ENCODE results near the gene KANK2. TPM values are rescaled to one million over a fixed set of nuclear protein-coding genes. Genes with fewer than 3 reads are reported as not detected.

KANK2 gene
- total and polyA plus RNA-seq, 2 of the 13 experiments (the other 11 are each of a cell fraction or from before 2014, with no cell fraction given) = 5.7 to 12.9 TPM

- peak; percentile 44; the same call in 1 of the 2 replicates for TF ChIP-seq ATF7 (IDR thresholded peaks at IDR 0.05)
- TF ChIP-seq ATF7 (CRISPR knock-in tag; IDR thresholded peaks at IDR 0.05) = peak; percentile 89; the same call in 1 of the 2 replicates
- no peak for TF ChIP-seq HES4 (CRISPR knock-in tag; IDR thresholded peaks at IDR 0.05; ENCODE audit: borderline replicate concordance)
- TF ChIP-seq, protein P1, sequence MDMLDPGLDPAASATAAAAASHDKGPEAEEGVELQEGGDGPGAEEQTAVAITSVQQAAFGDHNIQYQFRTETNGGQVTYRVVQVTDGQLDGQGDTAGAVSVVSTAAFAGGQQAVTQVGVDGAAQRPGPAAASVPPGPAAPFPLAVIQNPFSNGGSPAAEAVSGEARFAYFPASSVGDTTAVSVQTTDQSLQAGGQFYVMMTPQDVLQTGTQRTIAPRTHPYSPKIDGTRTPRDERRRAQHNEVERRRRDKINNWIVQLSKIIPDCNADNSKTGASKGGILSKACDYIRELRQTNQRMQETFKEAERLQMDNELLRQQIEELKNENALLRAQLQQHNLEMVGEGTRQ (IDR thresholded peaks at IDR 0.05; ENCODE audit: low read depth, low read length) = no peak
- TF ChIP-seq, protein P1 (CRISPR knock-in tag; IDR thresholded peaks at IDR 0.05; ENCODE audit: borderline replicate concordance) = 0 out of 2 replicates have a peak, but pooled peaks have one; percentile 15
- TF ChIP-seq EEA1 (CRISPR knock-in tag; IDR thresholded peaks at IDR 0.05; ENCODE audit: borderline replicate concordance) = no peak; the same call in 1 of the 2 replicates
- TF ChIP-seq WIZ (CRISPR knock-in tag; IDR thresholded peaks at IDR 0.05) = no peak
- peak; percentile 96 for TF ChIP-seq HOXA5 (CRISPR knock-in tag; IDR thresholded peaks at IDR 0.05)
- peak; percentile 82 for TF ChIP-seq ONECUT2 (CRISPR knock-in tag; IDR thresholded peaks at IDR 0.05)
- no peak for TF ChIP-seq CSRNP2 (CRISPR knock-in tag; conservative IDR thresholded peaks at IDR 0.05; ENCODE audit: low read depth)
- peak; percentile 38; the same call in 1 of the 2 replicates for TF ChIP-seq ZNF629 (CRISPR knock-in tag; conservative IDR thresholded peaks at IDR 0.05)
- peak; percentile 91; the same call in 1 of the 2 replicates for TF ChIP-seq LBX2 (CRISPR knock-in tag; IDR thresholded peaks at IDR 0.05; ENCODE audit: borderline replicate concordance)
- no peak for TF ChIP-seq ZNF354B (CRISPR knock-in tag; IDR thresholded peaks at IDR 0.05)
- TF ChIP-seq SMC3 (IDR thresholded peaks at IDR 0.05; ENCODE audit: low read length) = peak; percentile 46; the same call in 1 of the 2 replicates
- TF ChIP-seq FOXA3 (CRISPR knock-in tag; IDR thresholded peaks at IDR 0.05) = peak; percentile 89
- TF ChIP-seq HNF1A (IDR thresholded peaks at IDR 0.05; ENCODE audit: low read depth) = peak; percentile 97
- TF ChIP-seq HNF1A (CRISPR knock-in tag; IDR thresholded peaks at IDR 0.05; ENCODE audit: borderline replicate concordance) = peak; percentile 99
- no peak for TF ChIP-seq SRSF4 (IDR thresholded peaks at IDR 0.05; ENCODE audit: low read depth, low read length, poor library complexity, severe bottlenecking)
- no peak; the same call in 1 of the 2 replicates for TF ChIP-seq NFYC (CRISPR knock-in tag; IDR thresholded peaks at IDR 0.05)
- peak; percentile 95 for TF ChIP-seq RXRA (CRISPR knock-in tag; IDR thresholded peaks at IDR 0.05)
- TF ChIP-seq STAT5B (CRISPR knock-in tag; IDR thresholded peaks at IDR 0.05) = no peak
- no peak for TF ChIP-seq MZF1 (CRISPR knock-in tag; IDR thresholded peaks at IDR 0.05; ENCODE audit: borderline replicate concordance)
- peak; percentile 76 for TF ChIP-seq KMT2B (CRISPR knock-in tag; IDR thresholded peaks at IDR 0.05)
Measured at GRCh38 chr19:11239377-11240000, 42.1 kb upstream of the KANK2 start, which contains the start of gene ANGPTL8 (continued).

Data from HepG2 (cell line).